ENCODE measurements around the gene RALGAPA2.

DNA sequence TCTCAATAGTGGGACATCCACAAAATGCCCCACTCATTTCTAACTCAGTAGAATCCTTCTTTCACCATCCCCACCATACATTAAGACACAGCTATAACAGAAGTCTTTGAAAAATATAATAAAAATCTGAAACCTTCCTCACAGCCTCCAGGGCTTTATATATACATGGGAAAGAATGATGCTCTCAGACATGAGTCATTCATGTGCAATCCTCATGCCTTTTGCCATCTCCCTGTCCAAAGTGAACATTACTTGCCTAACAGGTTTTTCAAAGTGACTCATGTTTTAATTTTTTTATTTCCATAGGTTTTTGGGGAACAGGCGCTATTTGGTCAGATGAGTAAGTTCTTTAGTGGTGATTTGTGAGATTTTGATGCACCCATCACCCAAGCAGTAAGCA lies 162.7 kb downstream of the RALGAPA2 start:
- TF ChIP-seq, protein P1, sequence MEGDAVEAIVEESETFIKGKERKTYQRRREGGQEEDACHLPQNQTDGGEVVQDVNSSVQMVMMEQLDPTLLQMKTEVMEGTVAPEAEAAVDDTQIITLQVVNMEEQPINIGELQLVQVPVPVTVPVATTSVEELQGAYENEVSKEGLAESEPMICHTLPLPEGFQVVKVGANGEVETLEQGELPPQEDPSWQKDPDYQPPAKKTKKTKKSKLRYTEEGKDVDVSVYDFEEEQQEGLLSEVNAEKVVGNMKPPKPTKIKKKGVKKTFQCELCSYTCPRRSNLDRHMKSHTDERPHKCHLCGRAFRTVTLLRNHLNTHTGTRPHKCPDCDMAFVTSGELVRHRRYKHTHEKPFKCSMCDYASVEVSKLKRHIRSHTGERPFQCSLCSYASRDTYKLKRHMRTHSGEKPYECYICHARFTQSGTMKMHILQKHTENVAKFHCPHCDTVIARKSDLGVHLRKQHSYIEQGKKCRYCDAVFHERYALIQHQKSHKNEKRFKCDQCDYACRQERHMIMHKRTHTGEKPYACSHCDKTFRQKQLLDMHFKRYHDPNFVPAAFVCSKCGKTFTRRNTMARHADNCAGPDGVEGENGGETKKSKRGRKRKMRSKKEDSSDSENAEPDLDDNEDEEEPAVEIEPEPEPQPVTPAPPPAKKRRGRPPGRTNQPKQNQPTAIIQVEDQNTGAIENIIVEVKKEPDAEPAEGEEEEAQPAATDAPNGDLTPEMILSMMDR (IDR thresholded peaks at IDR 0.05) = no peak
- TF ChIP-seq POLR2A (IDR thresholded peaks at IDR 0.05) = no peak

Measured in body of pancreas (tissue), 4 donors.